NCI-H1092 (cell line): ENCODE results near the gene TERT.
"Not testable (repeated sequence)": the region's sequence is repeated elsewhere in the genome, so short reads cannot be mapped to it uniquely, and the experiment has no call there.

Experiments
- DNase-seq: peaks from one replicate; lab custom pipeline; 2025; lab: John Stamatoyannopoulos, UW

The TERT gene

DNA sequence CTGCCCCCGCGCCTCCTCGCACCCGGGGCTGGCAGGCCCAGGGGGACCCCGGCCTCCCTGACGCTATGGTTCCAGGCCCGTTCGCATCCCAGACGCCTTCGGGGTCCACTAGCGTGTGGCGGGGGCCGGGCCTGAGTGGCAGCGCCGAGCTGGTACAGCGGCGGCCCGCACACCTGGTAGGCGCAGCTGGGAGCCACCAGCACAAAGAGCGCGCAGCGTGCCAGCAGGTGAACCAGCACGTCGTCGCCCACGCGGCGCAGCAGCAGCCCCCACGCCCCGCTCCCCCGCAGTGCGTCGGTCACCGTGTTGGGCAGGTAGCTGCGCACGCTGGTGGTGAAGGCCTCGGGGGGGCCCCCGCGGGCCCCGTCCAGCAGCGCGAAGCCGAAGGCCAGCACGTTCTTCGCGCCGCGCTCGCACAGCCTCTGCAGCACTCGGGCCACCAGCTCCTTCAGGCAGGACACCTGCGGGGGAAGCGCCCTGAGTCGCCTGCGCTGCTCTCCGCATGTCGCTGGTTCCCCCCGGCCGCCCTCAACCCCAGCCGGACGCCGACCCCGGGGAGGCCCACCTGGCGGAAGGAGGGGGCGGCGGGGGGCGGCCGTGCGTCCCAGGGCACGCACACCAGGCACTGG lies 548 bp downstream of the TERT start:
- no peak for DNase-seq

DNA sequence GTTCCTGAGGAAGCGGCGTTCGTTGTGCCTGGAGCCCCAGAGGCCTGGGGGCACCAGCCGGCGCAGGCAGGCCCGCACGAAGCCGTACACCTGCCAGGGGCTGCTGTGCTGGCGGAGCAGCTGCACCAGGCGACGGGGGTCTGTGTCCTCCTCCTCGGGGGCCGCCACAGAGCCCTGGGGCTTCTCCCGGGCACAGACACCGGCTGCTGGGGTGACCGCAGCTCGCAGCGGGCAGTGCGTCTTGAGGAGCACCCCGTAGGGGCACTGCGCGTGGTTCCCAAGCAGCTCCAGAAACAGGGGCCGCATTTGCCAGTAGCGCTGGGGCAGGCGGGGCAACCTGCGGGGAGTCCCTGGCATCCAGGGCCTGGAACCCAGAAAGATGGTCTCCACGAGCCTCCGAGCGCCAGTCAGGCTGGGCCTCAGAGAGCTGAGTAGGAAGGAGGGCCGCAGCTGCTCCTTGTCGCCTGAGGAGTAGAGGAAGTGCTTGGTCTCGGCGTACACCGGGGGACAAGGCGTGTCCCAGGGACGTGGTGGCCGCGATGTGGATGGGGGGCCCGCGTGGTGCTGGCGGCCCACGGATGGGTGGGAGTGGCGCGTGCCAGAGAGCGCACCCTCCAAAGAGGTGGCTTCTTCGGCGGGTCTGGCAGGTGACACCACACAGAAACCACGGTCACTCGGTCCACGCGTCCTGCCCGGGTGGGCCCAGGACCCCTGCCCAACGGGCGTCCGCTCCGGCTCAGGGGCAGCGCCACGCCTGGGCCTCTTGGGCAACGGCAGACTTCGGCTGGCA lies 1.3 kb downstream of the TERT start:
- no peak for DNase-seq

GRCh38 chr5:1292846-1293415 lies 1.9 kb downstream of the TERT start:
- no peak for DNase-seq

DNA sequence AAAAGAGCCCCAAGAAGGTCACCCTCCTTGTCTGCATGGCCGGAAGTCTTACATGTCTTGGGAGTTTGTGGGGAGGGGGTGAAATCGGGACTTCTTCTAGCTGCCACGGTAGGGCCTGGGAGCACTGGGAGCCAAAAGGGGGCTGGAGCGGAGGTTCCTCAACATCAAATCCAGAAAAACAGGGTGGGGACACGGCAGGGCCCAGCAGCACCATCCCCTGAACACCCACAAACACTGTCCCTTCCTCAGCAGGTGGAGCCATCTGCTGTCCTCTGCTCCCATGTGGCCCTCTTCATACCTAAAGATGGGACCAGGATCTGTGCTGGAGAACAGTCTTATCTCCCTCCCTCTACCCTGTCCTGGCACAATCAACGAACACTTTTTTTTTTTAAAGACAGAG lies 2.7 kb downstream of the TERT start:
- no peak for DNase-seq

- no peak for DNase-seq
These were observed 3.2 kb downstream of the TERT start for GRCh38 chr5:1291611-1292080.

GRCh38 chr5:1290956-1291355 lies 3.9 kb downstream of the TERT start:
- DNase-seq = not testable (repeated sequence)

- not testable (repeated sequence) for DNase-seq
These were observed 5.3 kb downstream of the TERT start for GRCh38 chr5:1289559-1289958.

GRCh38 chr5:1288439-1289335 lies 6.2 kb downstream of the TERT start:
- DNase-seq = no peak

GRCh38 chr5:1285883-1286291 lies 9.0 kb downstream of the TERT start:
- DNase-seq = no peak

- DNase-seq = no peak
These were observed 9.7 kb downstream of the TERT start for GRCh38 chr5:1285141-1285540.

DNA sequence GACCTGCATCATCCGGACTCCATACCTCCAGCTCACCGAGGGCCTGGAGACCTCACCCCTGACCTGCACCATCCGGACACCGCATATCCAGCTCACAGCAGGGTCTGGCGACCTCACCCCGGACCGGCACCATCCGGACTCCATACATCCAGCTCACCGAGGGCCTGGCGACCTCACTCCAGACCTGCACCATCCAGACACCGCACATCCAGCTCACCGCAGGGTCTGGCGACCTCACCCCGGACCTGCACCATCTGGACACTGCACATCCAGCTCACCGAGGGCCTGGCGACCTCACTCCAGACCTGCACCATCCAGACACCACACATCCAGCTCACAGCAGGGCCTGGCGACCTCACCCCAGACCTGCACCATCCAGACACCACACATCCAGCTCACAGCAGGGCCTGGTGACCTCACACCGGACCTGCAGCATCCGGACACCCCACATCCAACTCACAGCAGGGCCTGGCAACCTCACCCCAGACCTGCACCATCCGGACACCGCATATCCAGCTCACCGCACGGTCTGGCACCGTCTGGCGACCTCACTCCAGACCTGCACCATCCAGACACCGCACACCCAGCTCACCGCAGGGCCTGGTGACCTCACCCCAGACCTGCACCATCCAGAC lies 10.4 kb downstream of the TERT start:
- not testable (repeated sequence) for DNase-seq

DNA sequence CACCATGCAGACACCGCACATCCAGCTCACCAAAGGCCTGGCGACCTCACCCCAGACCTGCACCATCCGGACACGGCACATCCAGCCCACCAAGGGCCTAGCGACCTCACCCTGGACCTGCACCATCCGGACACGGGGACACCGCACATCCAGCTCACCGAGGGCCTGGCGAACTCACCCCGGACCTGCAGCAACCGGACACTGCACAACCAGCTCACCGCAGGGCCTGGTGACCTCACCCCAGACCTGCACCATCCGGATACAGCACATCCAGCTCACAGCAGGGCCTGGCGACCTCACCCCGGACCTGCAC lies 11.2 kb downstream of the TERT start:
- DNase-seq = not testable (repeated sequence)

- not testable (repeated sequence) for DNase-seq
These were observed 11.7 kb downstream of the TERT start for GRCh38 chr5:1282993-1283728.

DNA sequence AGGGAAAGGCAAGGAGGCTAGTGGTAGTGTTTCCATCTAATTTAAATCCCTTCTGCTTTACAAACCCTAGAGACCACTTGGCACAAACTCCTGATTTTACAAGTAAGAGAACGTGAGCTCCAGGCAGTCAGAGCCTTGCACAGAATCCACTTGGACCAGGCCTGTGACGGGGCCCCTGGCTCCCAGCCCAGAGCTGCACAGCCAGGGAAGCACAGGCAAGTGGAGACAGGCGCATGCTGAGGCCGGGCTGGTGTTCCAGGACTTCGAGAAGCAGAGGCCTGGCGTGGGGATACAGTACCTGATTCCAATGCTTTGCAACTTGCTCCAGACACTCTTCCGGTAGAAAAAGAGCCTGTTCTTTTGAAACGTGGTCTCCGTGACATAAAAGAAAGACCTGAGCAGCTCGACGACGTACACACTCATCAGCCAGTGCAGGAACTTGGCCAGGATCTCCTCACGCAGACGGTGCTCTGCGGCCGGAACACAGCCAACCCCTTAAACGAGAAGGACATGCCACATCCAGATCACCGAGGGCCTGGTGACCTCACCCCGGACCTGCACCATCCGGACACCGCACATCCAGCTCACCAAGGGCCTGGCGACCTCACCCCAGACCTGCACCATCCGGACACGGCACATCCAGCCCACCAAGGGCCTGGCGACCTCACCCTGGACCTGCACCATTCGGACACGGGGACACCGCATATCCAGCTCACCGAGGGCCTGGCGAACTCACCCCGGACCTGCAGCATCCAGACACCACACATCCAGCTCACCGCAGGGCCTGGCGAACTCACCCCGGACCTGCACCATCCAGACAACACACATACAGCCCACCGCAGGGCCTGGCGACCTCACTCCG lies 12.5 kb downstream of the TERT start:
- no peak for DNase-seq

GRCh38 chr5:1281038-1281882 lies 13.6 kb downstream of the TERT start:
- no peak for DNase-seq

GRCh38 chr5:1280177-1281037 lies 14.5 kb downstream of the TERT start:
- no peak for DNase-seq

DNA sequence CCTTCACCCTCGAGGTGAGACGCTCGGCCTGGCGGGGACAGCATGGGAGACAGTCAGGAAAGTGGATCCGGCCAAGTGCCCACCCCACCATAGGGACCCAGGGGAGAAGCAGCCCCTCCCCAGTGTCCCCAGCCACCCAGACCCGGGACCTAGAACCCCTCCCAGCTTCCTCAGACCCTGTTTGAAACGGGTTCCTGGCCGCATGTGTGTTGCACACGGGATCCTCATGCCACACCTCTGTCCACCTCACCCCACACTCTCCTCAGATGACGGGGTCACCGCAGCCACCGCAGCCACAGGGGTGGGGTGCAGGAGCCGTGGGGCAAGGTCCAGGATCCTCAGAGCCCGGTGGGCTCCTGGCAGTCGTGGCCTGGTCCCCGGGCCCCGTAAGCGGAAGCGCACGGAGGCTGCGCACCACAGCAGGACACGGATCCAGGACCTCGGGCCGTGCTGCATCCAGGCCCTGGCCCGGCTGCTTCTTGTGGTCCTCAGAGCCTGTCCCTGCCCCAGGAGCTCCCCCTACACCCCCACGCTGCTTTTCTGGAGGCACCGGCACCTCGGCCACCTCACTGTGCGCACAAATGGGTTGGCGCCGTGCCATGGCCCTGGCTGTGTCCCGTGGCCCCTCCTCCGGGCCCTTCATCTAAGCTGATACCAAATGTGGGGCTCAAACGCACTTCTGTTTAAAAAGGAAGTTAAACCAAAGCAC lies 15.3 kb downstream of the TERT start:
- DNase-seq = no peak
